NCI-H2196 (cell line): ENCODE data around the gene DUSP28.
"Not testable (repeated sequence)": the region's sequence is repeated elsewhere in the genome, so short reads cannot be mapped to it uniquely, and the experiment has no call there.

ENCODE experiments used
- DNase-seq: peaks from one replicate; lab custom pipeline; 2025; ENCODE audit not compliant: unreplicated experiment; lab: John Stamatoyannopoulos, UW

DUSP28 gene

GRCh38 chr2:240527153-240527750 is 32.9 kb upstream of the DUSP28 start:
- no peak for DNase-seq

GRCh38 chr2:240528406-240529040 is 31.6 kb upstream of the DUSP28 start:
- DNase-seq, result no peak

GRCh38 chr2:240529344-240529999 is 30.7 kb upstream of the DUSP28 start:
- no peak for DNase-seq

GRCh38 chr2:240530181-240530580 is 30.0 kb upstream of the DUSP28 start:
- DNase-seq, result no peak

- no peak for DNase-seq
Observed at GRCh38 chr2:240531038-240531437, 29.1 kb upstream of the DUSP28 start.

- no peak for DNase-seq
Observed at GRCh38 chr2:240532031-240532775, 28.0 kb upstream of the DUSP28 start.

- DNase-seq, result no peak
Observed at GRCh38 chr2:240538031-240538780, 22.0 kb upstream of the DUSP28 start.

GRCh38 chr2:240539101-240539500 is 21.1 kb upstream of the DUSP28 start:
- not testable (repeated sequence) for DNase-seq

GRCh38 chr2:240539906-240540305 is 20.3 kb upstream of the DUSP28 start:
- no peak for DNase-seq

- DNase-seq, result no peak
Observed at GRCh38 chr2:240551288-240551687, 8.9 kb upstream of the DUSP28 start.

- no peak for DNase-seq
Observed at GRCh38 chr2:240551811-240552210, 8.3 kb upstream of the DUSP28 start.

GRCh38 chr2:240553956-240554480 is 6.1 kb upstream of the DUSP28 start:
- no peak for DNase-seq

GRCh38 chr2:240554767-240555493 is 5.2 kb upstream of the DUSP28 start:
- DNase-seq, result no peak

- no peak for DNase-seq
Observed at GRCh38 chr2:240555541-240556250, 4.5 kb upstream of the DUSP28 start.

GRCh38 chr2:240556553-240557100 is 3.5 kb upstream of the DUSP28 start:
- peak; percentile 24 for DNase-seq

- no peak for DNase-seq
Observed at GRCh38 chr2:240557101-240557751, 2.9 kb upstream of the DUSP28 start.

GRCh38 chr2:240557808-240558207 is 2.3 kb upstream of the DUSP28 start, which contains the start of gene ANKMY1:
TSS of gene ANKMY1 (minus strand) at chr2:240557988. CDS start at chr2:240557335, 653 bp downstream.
- DNase-seq, result no peak

GRCh38 chr2:240558236-240558761 is 1.9 kb upstream of the DUSP28 start:
- DNase-seq, result no peak
